Esophagus muscularis mucosa (tissue), 4 donors: ENCODE data around the gene ZNF816.

Source experiments
- CTCF ChIP-seq, 3 experiments: fragments of 200-600 bp in 2 of 3; fragments of 450-650 bp in 1 of 3; sonication (generic) in 2 of 3; IDR thresholded peaks; one replicate each; pipeline ENCODE4 v1.5.1; 2017 to 2019; ENCODE audit warnings: antibody characterized with exemption in 3 of 3, mild to moderate bottlenecking in 2 of 3, moderate library complexity in 1 of 3
- EP300 ChIP-seq: sonication (generic); formaldehyde crosslinking; IDR thresholded peaks from one replicate; pipeline ENCODE4 v1.6.1; 2017; ENCODE audit warnings: antibody characterized with exemption
- POLR2A ChIP-seq: fragments of 450-650 bp; IDR thresholded peaks from one replicate; pipeline ENCODE4 v1.6.1; 2017; ENCODE audit warnings: antibody characterized with exemption, moderate library complexity, mild to moderate bottlenecking, low read depth
- POLR2AphosphoS5 ChIP-seq, 2 donors: sonication (generic); formaldehyde crosslinking; IDR thresholded peaks; one replicate each; pipeline ENCODE4 v1.6.1; 2017; ENCODE audit warnings: antibody characterized with exemption in 2 of 2

- TF ChIP-seq CTCF (IDR thresholded peaks at IDR 0.05): no peak
- TF ChIP-seq POLR2A: no peak
- no peak for TF ChIP-seq POLR2AphosphoS5 (IDR thresholded peaks at IDR 0.05)
- TF ChIP-seq EP300: no peak
Observed at GRCh38 chr19:53012006-53012405, 49.3 kb upstream of the ZNF816 start.
